K562 (cell line): ENCODE data around the gene CRTAP. TPM values are rescaled to one million over a fixed set of nuclear protein-coding genes. Genes with fewer than 3 reads are reported as not detected.

Source experiments
- ATF6 ChIP-seq: sonication (generic); formaldehyde crosslinking; IDR thresholded peaks from 2 replicates; pipeline ENCODE4 v1.4.0; 2020; ENCODE audit warnings: mild to moderate bottlenecking, missing genetic modification reagents
- BRD9 ChIP-seq: fragments of 450-650 bp; IDR thresholded peaks from 2 replicates; pipeline ENCODE4 v1.6.1; 2018; ENCODE audit warnings: low read depth; ENCODE audit not compliant: partially characterized antibody
- CEBPB ChIP-seq: fragments of 450-650 bp; IDR thresholded peaks from 2 replicates; pipeline ENCODE4 v1.6.1; 2016; ENCODE audit warnings: missing genetic modification characterization, missing compliant biosample characterization
- CREBBP ChIP-seq: IDR thresholded peaks from one replicate; pipeline ENCODE4 v1.6.1; 2012; ENCODE audit warnings: low read depth, mild to moderate bottlenecking, control low read depth, inconsistent platforms, low read length
- HMGXB4 ChIP-seq: sonication (generic); formaldehyde crosslinking; IDR thresholded peaks from 2 replicates; pipeline ENCODE4 v1.8.1; 2023; ENCODE audit warnings: mild to moderate bottlenecking, missing genetic modification reagents
- KDM2B ChIP-seq: fragments of 250-450 bp; sonication (Bioruptor Pico); IDR thresholded peaks from 2 replicates; pipeline ENCODE4 v1.8.0; 2021; ENCODE audit warnings: mild to moderate bottlenecking, moderate library complexity
- LEF1 ChIP-seq: fragments of 450-650 bp; IDR thresholded peaks from 2 replicates; pipeline ENCODE4 v1.6.1; 2016; ENCODE audit warnings: mild to moderate bottlenecking
- MAFG ChIP-seq: fragments of 450-650 bp; conservative IDR thresholded peaks from 2 replicates; pipeline ENCODE4 v1.6.1; 2016; ENCODE audit warnings: missing genetic modification characterization, missing compliant biosample characterization
- MEF2A ChIP-seq: IDR thresholded peaks from 2 replicates; pipeline ENCODE4 v1.6.1; 2011; ENCODE audit warnings: low read depth, mild to moderate bottlenecking, low read length, moderate library complexity; ENCODE audit not compliant: control insufficient read depth
- MTA2 ChIP-seq: fragments of 450-650 bp; IDR thresholded peaks from 2 replicates; pipeline ENCODE4 v1.6.1; 2016; ENCODE audit warnings: low read depth
- NFE2 ChIP-seq: IDR thresholded peaks from 2 replicates; pipeline ENCODE4 v1.6.1; 2014; ENCODE audit warnings: antibody characterized with exemption, low read depth
- POLR2AphosphoS2 ChIP-seq: IDR thresholded peaks from 2 replicates; pipeline ENCODE4 v1.6.1; 2012; ENCODE audit warnings: low read length, improper control_type of control experiment
- POLR2G ChIP-seq: fragments of 200-400 bp; formaldehyde crosslinking; IDR thresholded peaks from 2 replicates; pipeline ENCODE4 v1.6.1; 2017; ENCODE audit warnings: low read depth, mild to moderate bottlenecking, antibody characterized with exemption, low read length, moderate library complexity
- SMARCC2 ChIP-seq: fragments of 450-650 bp; IDR thresholded peaks from 2 replicates; pipeline ENCODE4 v1.6.1; 2017; ENCODE audit warnings: antibody characterized with exemption, moderate library complexity, mild to moderate bottlenecking, low read depth
- SNIP1 ChIP-seq: fragments of 450-650 bp; IDR thresholded peaks from 2 replicates; pipeline ENCODE4 v1.7.1; 2017; ENCODE audit warnings: low read depth, mild to moderate bottlenecking
- TAF15 ChIP-seq: fragments of 200-400 bp; formaldehyde crosslinking; IDR thresholded peaks from 2 replicates; pipeline ENCODE4 v1.6.1; 2017; ENCODE audit warnings: mild to moderate bottlenecking, low read depth, low read length, moderate library complexity
- TARDBP ChIP-seq: fragments of 450-650 bp; IDR thresholded peaks from 2 replicates; pipeline ENCODE4 v1.6.1; 2016
- TOE1 ChIP-seq, 2 experiments: fragments of 450-650 bp in 1 of 2; sonication (generic) in 1 of 2; formaldehyde crosslinking in 1 of 2; IDR thresholded peaks; 2 replicates each; pipeline versions ENCODE4 v1.7.1 to v1.8.0; 2016 to 2022; ENCODE audit warnings: borderline replicate concordance in 2 of 2, mild to moderate bottlenecking in 2 of 2, antibody characterized with exemption in 1 of 2, inconsistent platforms in 1 of 2, low read depth in 1 of 2, missing genetic modification reagents in 1 of 2, moderate library complexity in 1 of 2
- ZFP91 ChIP-seq: sonication (generic); formaldehyde crosslinking; IDR thresholded peaks from 2 replicates; pipeline ENCODE4 v1.8.0; 2022; ENCODE audit warnings: mild to moderate bottlenecking, missing genetic modification reagents
- ZNF12 ChIP-seq: sonication (generic); formaldehyde crosslinking; IDR thresholded peaks from 2 replicates; pipeline ENCODE4 v1.4.0; 2020; ENCODE audit warnings: mild to moderate bottlenecking, missing genetic modification reagents
- ZNF644 ChIP-seq: fragments of 200-800 bp; sonication (Bioruptor generic); IDR thresholded peaks from 2 replicates; pipeline ENCODE4 v1.6.1; 2016; ENCODE audit warnings: low read depth, missing genetic modification characterization, missing compliant biosample characterization
- polyA plus RNA-seq, 8 experiments: library from polyadenylated mRNA; depleted of rRNA in 4 of 8; stranded (reverse) in 5 of 8; unstranded in 3 of 8; fragments of >200 nt; fragmentation: Nextera tagmentation in 2 of 8; fragmentation: Illumina TruSeq in 1 of 8; extraction: Ambion mirVana in 2 of 8; extraction: Trizol in 1 of 8; gene quantifications; 2 replicates each; pipeline versions ENCODE4 v1.2.1 to v1.2.3, GENCODE V29; 2011 to 2014; ENCODE audit warnings: inconsistent platforms in 1 of 8, missing spikeins in 1 of 8
- total RNA-seq, 7 experiments: library from RNA; depleted of rRNA in 6 of 7; stranded (reverse); fragments of >200 nt in 6 of 7; fragmentation: Illumina TruSeq in 2 of 7; extraction: Trizol in 2 of 7; gene quantifications; 2 replicates each; pipeline versions ENCODE4 v1.2.1 to v1.2.3, GENCODE V29; 2011 to 2021; ENCODE audit warnings: low replicate concordance in 1 of 7

CRTAP gene
- total and polyA plus RNA-seq, 9 of the 15 experiments (the other 6 are each of a cell fraction or from before 2014, with no cell fraction given), result 10.0 to 121 (median 53.0) TPM

GRCh38 chr3:33115024-33115768 lies 1.4 kb downstream of the CRTAP start (continued):
- TF ChIP-seq TOE1 (IDR thresholded peaks at IDR 0.05; ENCODE audit: borderline replicate concordance), result peak; percentile 68; the same call in 1 of the 2 replicates
- TF ChIP-seq TOE1 (CRISPR knock-in tag; IDR thresholded peaks at IDR 0.05; ENCODE audit: borderline replicate concordance, low read depth), result no peak
- peak; percentile 63; the same call in 1 of the 2 replicates for TF ChIP-seq SNIP1
- TF ChIP-seq CEBPB (tag), result peak; percentile 58
- TF ChIP-seq SMARCC2, result peak; percentile 85
- TF ChIP-seq TAF15, result no peak
- 0 out of 2 replicates have a peak, but pooled peaks have one; percentile 25 for TF ChIP-seq MTA2
- TF ChIP-seq ZFP91 (CRISPR knock-in tag), result peak; percentile 78; the same call in 1 of the 2 replicates
- TF ChIP-seq ZNF644 (tag), result 0 out of 2 replicates have a peak, but pooled peaks have one; percentile 31
- TF ChIP-seq LEF1, result peak; percentile 68
- peak; percentile 76 for TF ChIP-seq MAFG (tag)
- TF ChIP-seq KDM2B, result no peak
- TF ChIP-seq TARDBP, result 0 out of 2 replicates have a peak, but pooled peaks have one; percentile 50
- peak; percentile 46; the same call in 1 of the 2 replicates for TF ChIP-seq ZNF12 (CRISPR knock-in tag)
- TF ChIP-seq NFE2, result peak; percentile 91
- TF ChIP-seq POLR2AphosphoS2, result no peak
- 0 out of 2 replicates have a peak, but pooled peaks have one; percentile 67 for TF ChIP-seq ATF6
- TF ChIP-seq BRD9, result peak; percentile 75
- TF ChIP-seq CREBBP, result no peak
- TF ChIP-seq MEF2A, result peak; percentile 91
- peak; percentile 35; the same call in 1 of the 2 replicates for TF ChIP-seq HMGXB4 (CRISPR knock-in tag)
- no peak for TF ChIP-seq POLR2G
